Liver (tissue), 9 donors: ENCODE data around the gene MKI67. TPM values are rescaled to one million over a fixed set of nuclear protein-coding genes. Genes with fewer than 3 reads are reported as not detected.

Source experiments
- DNase-seq: peaks from one replicate; pipeline ENCODE4 v3.0.0-alpha.2; 2017; ENCODE audit warnings: low spot score
- H3K27ac ChIP-seq, 2 donors: one replicate each; pipeline ENCODE4 v1.7.0; 2013; ENCODE audit warnings: inconsistent platforms in 2 of 2, low read length in 2 of 2, control low read depth in 1 of 2, low read depth in 1 of 2, mild to moderate bottlenecking in 1 of 2
- H3K27me3 ChIP-seq, 4 donors: one replicate each; pipeline versions ENCODE4 v1.6.1 to v1.7.0; 2013; ENCODE audit warnings: low read length in 3 of 4, inconsistent platforms in 1 of 4, mild to moderate bottlenecking in 1 of 4, moderate library complexity in 1 of 4; ENCODE audit not compliant: control insufficient read depth in 4 of 4, insufficient read depth in 4 of 4
- H3K36me3 ChIP-seq, 4 donors: one replicate each; pipeline versions ENCODE4 v1.6.1 to v1.7.0; 2013; ENCODE audit warnings: low read length in 3 of 4, mild to moderate bottlenecking in 3 of 4, low read depth in 1 of 4, moderate library complexity in 1 of 4; ENCODE audit not compliant: control insufficient read depth in 4 of 4, insufficient read depth in 3 of 4
- H3K4me1 ChIP-seq, 4 donors: one replicate each; pipeline versions ENCODE4 v1.6.1 to v1.7.0; 2013; ENCODE audit warnings: low read length in 3 of 4, mild to moderate bottlenecking in 3 of 4, moderate library complexity in 1 of 4; ENCODE audit not compliant: control insufficient read depth in 4 of 4, insufficient read depth in 4 of 4
- H3K4me3 ChIP-seq, 3 donors: one replicate each; pipeline versions ENCODE4 v1.6.1 to v1.7.0; 2013; ENCODE audit warnings: low read length in 3 of 3, control low read depth in 1 of 3, low read depth in 1 of 3, mild to moderate bottlenecking in 1 of 3
- H3K9ac ChIP-seq, 2 donors: one replicate each; pipeline ENCODE4 v1.7.0; 2013; ENCODE audit warnings: low read length in 2 of 2, mild to moderate bottlenecking in 2 of 2, moderate library complexity in 2 of 2, control low read depth in 1 of 2, low read depth in 1 of 2
- H3K9me3 ChIP-seq, 4 donors: one replicate each; pipeline versions ENCODE4 v1.6.1 to v1.7.0; 2013; ENCODE audit warnings: low read length in 3 of 4; ENCODE audit not compliant: control insufficient read depth in 4 of 4
- ATF3 ChIP-seq: IDR thresholded peaks from 2 replicates; pipeline ENCODE4 v1.6.1; 2016; ENCODE audit warnings: antibody characterized with exemption
- CTCF ChIP-seq: fragments of 150-350 bp; IDR thresholded peaks from 2 replicates; pipeline ENCODE4 v1.5.1; 2017; ENCODE audit warnings: improper control_type of control experiment, low read depth, low read length; ENCODE audit not compliant: missing input control
- FOXA1 ChIP-seq: IDR thresholded peaks from 2 replicates; pipeline ENCODE4 v1.6.1; 2016; ENCODE audit warnings: antibody characterized with exemption
- FOXA2 ChIP-seq: IDR thresholded peaks from 2 replicates; pipeline ENCODE4 v1.6.1; 2016; ENCODE audit warnings: antibody characterized with exemption
- GABPA ChIP-seq, 2 donors: IDR thresholded peaks in 1 of 2; conservative IDR thresholded peaks in 1 of 2; 2 replicates each; pipeline ENCODE4 v1.6.1; 2016; ENCODE audit warnings: antibody characterized with exemption in 2 of 2, mild to moderate bottlenecking in 1 of 2, moderate library complexity in 1 of 2
- HNF4A ChIP-seq, 2 donors: conservative IDR thresholded peaks; 2 replicates each; pipeline ENCODE4 v1.6.1; 2016; ENCODE audit warnings: antibody characterized with exemption in 2 of 2, mild to moderate bottlenecking in 2 of 2
- HNF4G ChIP-seq: IDR thresholded peaks from 2 replicates; pipeline ENCODE4 v1.6.1; 2016; ENCODE audit warnings: antibody characterized with exemption
- JUND ChIP-seq, 2 donors: IDR thresholded peaks; 2 replicates each; pipeline ENCODE4 v1.6.1; 2016; ENCODE audit warnings: antibody characterized with exemption in 2 of 2
- MAX ChIP-seq: IDR thresholded peaks from 2 replicates; pipeline ENCODE4 v1.6.1; 2016; ENCODE audit warnings: antibody characterized with exemption
- NR2F2 ChIP-seq: IDR thresholded peaks from 2 replicates; pipeline ENCODE4 v1.6.1; 2016; ENCODE audit warnings: antibody characterized with exemption
- RAD21 ChIP-seq, 2 donors: IDR thresholded peaks; 2 replicates each; pipeline ENCODE4 v1.6.1; 2016; ENCODE audit warnings: antibody characterized with exemption in 2 of 2, mild to moderate bottlenecking in 2 of 2
- REST ChIP-seq: IDR thresholded peaks from 2 replicates; pipeline ENCODE4 v1.6.1; 2016; ENCODE audit warnings: antibody characterized with exemption, mild to moderate bottlenecking
- RXRA ChIP-seq, 2 donors: IDR thresholded peaks; 2 replicates each; pipeline ENCODE4 v1.6.1; 2017 to 2018; ENCODE audit warnings: antibody characterized with exemption in 2 of 2, mild to moderate bottlenecking in 1 of 2
- SP1 ChIP-seq: IDR thresholded peaks from 2 replicates; pipeline ENCODE4 v1.6.1; 2018; ENCODE audit warnings: antibody characterized with exemption, mild to moderate bottlenecking
- TAF1 ChIP-seq: conservative IDR thresholded peaks from 2 replicates; pipeline ENCODE4 v1.6.1; 2016; ENCODE audit warnings: antibody characterized with exemption, mild to moderate bottlenecking
- YY1 ChIP-seq: IDR thresholded peaks from 2 replicates; pipeline ENCODE4 v1.6.1; 2016; ENCODE audit warnings: antibody characterized with exemption, mild to moderate bottlenecking
- ZBTB33 ChIP-seq: IDR thresholded peaks from 2 replicates; pipeline ENCODE4 v1.6.1; 2016; ENCODE audit warnings: antibody characterized with exemption
- WGBS: extraction: QIAGEN DNeasy Blood & Tissue Kit; methylation state at CpG from one replicate; pipeline ENCODE4 v1.1.7; 2013; 5-methylcytosine and 5-hydroxymethylcytosine counted together
- polyA plus RNA-seq, 2 donors: library from polyadenylated mRNA; stranded (reverse) in 1 of 2; unstranded in 1 of 2; fragments of 200-250 nt in 1 of 2; fragments of >200 nt in 1 of 2; fragmentation: Nextera tagmentation in 1 of 2; extraction: Ambion mirVana in 1 of 2; gene quantifications; one replicate each; pipeline versions ENCODE4 v1.2.1 to v1.2.3, GENCODE V29; 2013 to 2015
- total RNA-seq, 2 donors: library from RNA; depleted of rRNA; stranded (reverse); fragments of >200 nt; gene quantifications; one replicate each; pipeline ENCODE4 v1.2.3, GENCODE V29; 2014
- donor health status: healthy.
- donor health status: healthy.
- donor health status: healthy.
- donor health status: healthy.
- donor health status: healthy.

MKI67 gene
- total and polyA plus RNA-seq, 4 donors, result 0.25 to 54.5 (median 1.1) TPM

GRCh38 chr10:128067691-128068397 is 58.4 kb downstream of the MKI67 start:
- no peak for DNase-seq

More at GRCh38 chr10:128067691-128068397, 58.4 kb downstream of the MKI67 start:
- Histone ChIP-seq H3K4me3 (no peak overlapping the region), H3K9ac (no peak overlapping the region), H3K27ac (no peak overlapping the region), H3K4me1 (peaks cover 0 to 5% (median 0%) of the 10 kb centered on the region in 4 donors), H3K9me3 (no peaks in the 10 kb centered on the region), H3K36me3 (peaks cover 0 to 4% (median under 1%) of the 10 kb centered on the region in 4 donors), H3K27me3 (no peaks in the 10 kb centered on the region)
- WGBS, result 89% methylated on average over 25 of the region's 25 CpGs
- no peak for TF ChIP-seq MAX
- TF ChIP-seq NR2F2, result no peak
- no peak for TF ChIP-seq FOXA1
- TF ChIP-seq HNF4G, result no peak
- no peak for TF ChIP-seq ATF3
- TF ChIP-seq YY1, result no peak
- TF ChIP-seq GABPA (IDR thresholded peaks at IDR 0.05 in 1 of 2, conservative IDR thresholded peaks at IDR 0.05 in 1 of 2), result no peak
- TF ChIP-seq TAF1, result no peak
- TF ChIP-seq JUND (IDR thresholded peaks at IDR 0.05), result no peak
- TF ChIP-seq SP1, result no peak
- TF ChIP-seq RAD21 (IDR thresholded peaks at IDR 0.05), result no peak
- TF ChIP-seq REST, result no peak
- TF ChIP-seq FOXA2, result no peak
- no peak for TF ChIP-seq RXRA (IDR thresholded peaks at IDR 0.05)
- no peak for TF ChIP-seq CTCF
- TF ChIP-seq ZBTB33, result no peak
- TF ChIP-seq HNF4A (conservative IDR thresholded peaks at IDR 0.05), result no peak
